Measurements from ENCODE around the gene TMEM43. TPM values are rescaled to one million over a fixed set of nuclear protein-coding genes. Genes with fewer than 3 reads are reported as not detected.

TMEM43 gene
- total and polyA plus RNA-seq, 2 of the 8 experiments (the other 6 are each of a cell fraction or from before 2014, with no cell fraction given) = 27.0 to 33.7 TPM

- TF ChIP-seq RAD21 (IDR thresholded peaks at IDR 0.05 in 1 of 2, conservative IDR thresholded peaks at IDR 0.05 in 1 of 2; ENCODE audit: low read depth in 2 of 2, low read length in 2 of 2) (peak in 1 of 2 experiments; percentile 33; a peak in 2 of 4 replicates), SP4 (IDR thresholded peaks at IDR 0.05; ENCODE audit: low read length) (no peak)
Observed at GRCh38 chr3:14152233-14152962, 27.5 kb downstream of the TMEM43 start (continued).
